Activated gamma-delta T cell (primary cell): ENCODE data around the gene TSHB.

ENCODE experiments used
- DNase-seq: peaks from one replicate; lab custom pipeline; 2025; lab: John Stamatoyannopoulos, UW

TSHB gene

DNA sequence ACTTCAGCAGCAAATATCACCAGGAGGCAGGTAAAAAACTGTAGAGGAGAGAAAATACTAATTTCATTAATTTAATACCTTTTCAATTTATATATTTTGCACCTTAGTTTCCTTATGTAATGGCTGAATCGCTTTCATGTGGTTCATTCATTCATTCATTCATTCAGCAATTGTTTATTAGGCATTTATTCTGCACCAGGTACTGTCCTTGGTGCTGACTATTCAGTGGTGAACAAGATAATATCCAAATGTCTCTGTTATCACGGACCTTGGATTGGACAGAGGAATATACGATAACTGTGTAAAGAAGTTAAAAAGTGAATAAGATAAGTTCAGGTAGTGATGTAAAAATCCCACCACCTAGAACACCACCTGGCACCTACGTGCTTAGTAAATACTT, 30.9 kb downstream of the TSHB start:
- DNase-seq = no peak

DNA sequence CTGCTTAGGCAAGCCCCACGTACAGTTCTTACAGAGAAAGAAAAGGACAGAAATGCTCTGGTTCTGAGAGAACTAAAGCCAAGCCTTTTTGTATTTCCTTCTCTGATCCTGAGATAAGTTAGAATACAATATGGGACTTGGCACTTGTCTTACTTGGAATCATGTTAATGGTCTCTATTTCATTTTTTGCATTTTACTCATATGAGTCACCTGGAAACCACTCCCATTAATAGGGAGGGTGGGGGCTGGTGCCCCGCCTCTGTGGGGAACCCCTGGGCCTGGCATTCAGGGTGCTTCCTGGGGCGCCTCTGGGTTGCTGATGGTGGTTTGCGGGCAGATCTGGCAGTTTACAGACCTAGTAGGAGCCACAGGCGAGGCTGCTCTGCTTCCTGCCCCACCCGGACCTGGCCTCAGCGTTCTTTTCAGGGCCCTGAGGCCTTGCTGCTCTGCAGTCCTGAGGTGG, 32.9 kb downstream of the TSHB start:
- DNase-seq = peak; percentile 76

DNA sequence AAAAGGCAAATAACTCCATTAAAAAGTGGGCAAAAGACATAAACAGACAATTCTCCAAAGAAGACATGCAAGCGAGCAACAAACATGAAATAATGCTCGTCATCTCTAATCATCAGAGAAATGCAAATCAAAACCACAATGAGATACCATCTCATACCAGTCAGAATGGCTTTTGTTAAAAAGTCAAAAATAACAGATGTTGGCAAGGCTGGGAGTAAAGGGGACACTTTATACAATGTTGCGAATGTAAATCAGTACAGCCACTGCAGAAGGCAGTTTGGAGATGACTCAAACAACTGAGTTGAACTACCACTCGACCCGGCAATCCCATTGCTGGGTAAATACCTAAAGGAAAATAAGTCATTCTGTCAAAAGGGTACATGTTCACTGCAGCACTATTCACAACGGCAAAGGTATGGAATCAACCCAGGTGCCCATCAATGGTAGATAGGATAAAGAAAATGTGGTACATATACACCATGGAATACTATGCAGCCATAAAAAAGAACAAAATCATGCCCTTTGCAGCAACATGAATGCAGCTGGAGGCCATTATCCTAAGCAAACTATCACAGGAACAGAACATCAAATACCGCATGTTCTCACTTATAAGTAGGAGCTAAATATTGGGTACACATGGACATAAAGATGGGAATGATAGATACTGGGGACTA, 33.7 kb downstream of the TSHB start:
- no peak for DNase-seq

- DNase-seq = no peak
Measured at GRCh38 chr1:115064461-115064860, 34.8 kb downstream of the TSHB start.

- no peak for DNase-seq
Measured at GRCh38 chr1:115065021-115065420, 35.4 kb downstream of the TSHB start.

DNA sequence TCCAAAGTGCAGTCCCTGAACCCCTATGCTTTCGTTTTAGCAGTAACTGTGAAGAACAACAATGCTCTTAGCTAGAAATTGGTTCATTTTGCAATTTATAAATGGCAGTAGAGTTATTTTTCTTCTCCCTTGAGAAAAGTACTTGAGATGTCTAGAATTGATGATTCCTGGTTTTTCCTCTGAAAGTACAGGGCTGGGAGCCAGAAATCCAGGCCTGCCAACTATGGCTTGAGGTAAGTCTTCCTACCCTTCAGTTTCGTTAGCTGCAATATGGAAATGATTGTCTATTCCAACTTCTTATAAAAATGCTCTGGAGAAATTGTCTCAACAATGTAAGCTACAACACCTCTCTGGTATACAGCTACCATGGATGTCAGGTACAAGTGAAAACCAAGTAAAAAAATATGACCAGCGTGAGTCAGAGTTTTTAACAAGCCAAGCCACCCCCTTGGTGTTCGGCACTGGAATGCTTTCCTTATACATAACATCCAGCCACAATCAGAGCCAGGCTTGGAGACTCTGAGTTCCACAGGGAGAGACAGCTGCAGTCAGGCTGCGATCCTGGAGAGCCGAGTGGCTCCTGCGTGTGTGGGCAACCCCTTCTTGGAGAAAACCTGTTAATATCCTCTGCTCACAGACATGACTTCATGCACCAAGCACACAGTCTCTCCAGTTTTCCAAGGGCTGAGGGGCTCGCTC, 37.7 kb downstream of the TSHB start:
- no peak for DNase-seq

DNA sequence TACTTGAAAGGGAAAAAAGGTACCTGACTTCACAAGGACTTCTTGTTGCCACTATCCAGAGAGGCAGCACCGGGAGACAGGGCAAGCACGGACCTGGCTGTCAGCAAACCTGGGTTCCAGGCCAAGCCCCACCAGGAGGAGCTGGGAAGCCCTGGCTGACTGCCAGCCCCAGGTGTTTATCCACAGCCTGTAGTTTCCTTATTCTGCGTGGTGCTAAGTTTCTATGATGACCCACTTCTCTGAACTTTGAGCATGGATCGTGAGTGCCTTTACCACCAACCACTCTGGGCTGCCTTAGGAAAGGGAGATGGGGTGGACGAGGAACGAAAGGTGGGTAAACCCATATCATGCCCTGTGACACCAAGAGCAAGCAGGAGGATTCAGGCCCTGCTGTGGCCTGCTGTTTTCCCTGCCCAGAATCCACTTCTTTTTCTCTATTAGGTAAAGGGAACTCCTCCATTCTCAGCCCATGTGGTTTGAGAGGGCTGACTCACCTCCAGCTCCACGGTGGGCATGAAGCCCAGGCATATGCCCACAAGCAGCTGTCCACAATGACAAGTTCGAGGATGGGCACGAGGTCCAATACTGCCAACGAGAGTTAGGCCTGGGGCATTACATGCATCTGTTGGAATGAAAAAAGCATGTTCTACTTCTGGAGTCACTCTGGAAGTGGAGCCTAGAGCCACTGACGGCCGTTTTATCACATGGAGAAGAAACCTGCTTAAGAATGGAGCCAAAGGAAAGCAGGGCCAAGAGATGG, 39.4 kb downstream of the TSHB start:
- DNase-seq = no peak

DNA sequence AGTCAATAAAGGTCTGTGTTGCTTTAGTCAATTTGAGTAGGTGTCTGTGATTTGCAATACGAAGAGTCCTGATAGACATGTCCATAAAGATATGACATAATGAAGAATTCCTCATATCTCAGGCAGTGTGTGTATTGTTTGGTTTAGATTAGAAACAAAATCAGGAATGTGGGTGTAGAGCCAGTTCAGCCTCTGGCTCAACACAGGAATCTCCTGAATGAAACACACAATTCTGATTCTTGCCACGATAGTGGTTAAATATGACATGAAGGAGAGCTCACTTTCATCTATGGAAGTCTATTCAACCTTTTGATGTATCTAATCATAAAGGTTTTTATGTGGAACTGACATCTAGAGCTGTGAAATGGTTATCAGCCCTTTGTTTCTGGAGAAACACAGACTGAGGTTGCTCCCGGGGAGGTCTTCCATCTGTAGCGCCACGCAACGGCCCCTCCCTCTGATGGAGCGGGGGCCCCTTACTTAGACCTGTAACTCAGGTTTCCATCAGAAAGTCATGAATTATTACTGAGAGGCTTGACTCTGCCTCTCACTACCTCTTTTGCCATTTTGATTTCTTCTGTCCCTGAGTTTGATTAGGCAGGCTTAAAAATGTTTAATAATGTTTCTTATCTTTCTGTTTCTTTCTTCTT, 40.2 kb downstream of the TSHB start:
- DNase-seq = no peak

GRCh38 chr1:115071012-115071664, 41.5 kb downstream of the TSHB start:
- DNase-seq = no peak

DNA sequence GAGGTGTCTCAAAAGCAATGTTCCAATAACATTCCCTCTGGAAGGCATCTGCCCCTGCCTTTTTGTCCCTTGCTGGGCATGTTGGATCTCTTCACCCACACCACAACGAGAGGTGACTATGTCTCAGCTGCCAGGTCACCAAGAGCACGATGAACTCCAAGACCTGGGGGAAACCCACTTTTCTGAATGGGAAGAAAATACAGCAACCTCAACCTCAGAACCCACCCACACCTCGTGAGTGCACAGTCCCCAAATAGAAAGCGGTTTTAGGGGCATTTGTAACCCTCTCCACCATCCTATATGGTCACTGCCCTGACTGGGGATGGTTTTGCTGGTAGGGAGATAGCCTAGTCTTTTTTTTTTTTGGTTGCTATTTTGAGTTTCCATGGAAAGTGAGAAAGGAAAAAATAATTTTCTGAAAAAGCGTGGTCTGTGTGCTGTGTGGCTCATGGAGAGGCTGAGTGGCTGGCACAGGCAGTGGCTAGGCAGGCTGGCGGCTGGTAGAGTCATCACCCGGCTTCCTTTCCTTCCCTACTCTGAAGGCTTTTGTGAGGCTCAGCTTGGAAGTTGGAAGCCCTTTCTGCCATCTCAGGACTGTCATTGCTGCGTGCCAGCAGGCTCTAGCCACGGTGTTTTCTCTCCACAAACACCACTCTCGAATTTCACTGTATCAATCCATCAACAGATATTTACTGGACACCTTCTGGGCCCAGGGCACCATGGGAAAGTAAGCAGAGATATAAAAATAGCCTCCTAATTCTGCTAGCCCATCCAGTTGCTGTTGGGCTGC, 43.9 kb downstream of the TSHB start:
- no peak for DNase-seq

DNA sequence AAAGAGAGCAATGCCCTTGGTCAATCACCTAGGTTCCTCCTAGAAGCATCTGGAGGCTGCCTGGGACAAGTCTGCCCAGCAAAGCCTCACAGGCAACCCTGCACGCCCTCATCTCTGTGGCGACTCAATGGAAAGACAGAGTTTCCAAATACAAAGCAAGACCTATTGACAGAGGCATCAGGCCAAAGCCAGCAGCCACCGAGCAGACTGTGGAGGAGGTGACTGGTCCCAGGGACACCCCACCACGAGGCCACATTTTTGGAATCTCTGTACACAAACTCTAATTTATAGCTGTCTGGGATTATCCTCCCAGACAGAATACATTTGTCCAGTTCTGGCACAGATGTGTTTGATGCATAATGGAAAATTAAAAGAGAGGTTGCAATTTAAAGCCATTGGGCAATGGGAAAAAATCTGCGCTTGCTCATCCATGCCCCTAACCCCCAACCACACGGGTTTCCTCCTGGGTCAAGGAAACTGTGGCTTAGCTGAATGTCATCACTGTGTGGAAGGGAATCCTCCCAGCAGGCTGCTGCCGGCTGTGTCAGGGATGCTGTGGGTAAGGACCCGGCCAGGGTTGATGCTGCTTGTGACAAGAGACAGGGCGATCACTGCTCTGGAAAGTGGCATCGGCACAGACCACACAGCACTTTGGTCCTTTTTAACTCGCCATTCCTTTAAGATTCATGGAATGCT, 45.4 kb downstream of the TSHB start:
- DNase-seq = no peak

GRCh38 chr1:115076384-115076915, 46.8 kb downstream of the TSHB start:
- DNase-seq = no peak

DNA sequence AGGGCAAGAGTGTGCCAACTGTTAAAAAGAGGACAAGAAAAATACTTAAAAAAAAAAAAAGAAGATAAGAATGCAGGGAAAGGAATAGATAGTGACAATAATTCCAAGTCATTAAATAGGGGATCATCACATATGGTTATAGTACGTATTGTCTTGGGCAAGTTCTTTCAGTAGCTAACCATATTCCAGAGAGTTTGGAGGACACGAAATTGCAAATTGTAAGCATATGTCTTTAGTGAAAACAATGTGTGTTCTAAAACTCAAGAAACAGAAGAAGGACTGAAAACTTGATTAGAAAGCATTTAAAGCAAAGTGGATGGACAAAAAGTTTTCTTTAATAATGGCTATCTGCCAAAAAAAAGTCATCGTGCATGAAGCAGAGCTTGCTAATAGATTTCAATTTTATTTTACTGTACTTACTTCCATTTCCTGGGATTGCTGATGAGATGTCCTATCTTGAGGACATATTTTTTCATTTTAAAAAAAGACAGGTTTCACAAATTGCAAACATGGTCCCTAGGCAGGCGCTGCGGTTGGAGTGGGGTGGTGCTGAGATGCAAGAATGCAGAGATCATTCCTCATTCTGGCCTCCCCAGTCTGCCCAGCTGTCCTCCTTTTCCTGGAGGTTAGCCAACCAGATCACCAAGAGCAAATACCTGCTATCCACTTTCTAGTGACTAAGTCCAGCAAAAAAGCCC, 47.8 kb downstream of the TSHB start:
- DNase-seq = no peak

GRCh38 chr1:115077984-115078330, 48.3 kb downstream of the TSHB start:
- DNase-seq = no peak

DNA sequence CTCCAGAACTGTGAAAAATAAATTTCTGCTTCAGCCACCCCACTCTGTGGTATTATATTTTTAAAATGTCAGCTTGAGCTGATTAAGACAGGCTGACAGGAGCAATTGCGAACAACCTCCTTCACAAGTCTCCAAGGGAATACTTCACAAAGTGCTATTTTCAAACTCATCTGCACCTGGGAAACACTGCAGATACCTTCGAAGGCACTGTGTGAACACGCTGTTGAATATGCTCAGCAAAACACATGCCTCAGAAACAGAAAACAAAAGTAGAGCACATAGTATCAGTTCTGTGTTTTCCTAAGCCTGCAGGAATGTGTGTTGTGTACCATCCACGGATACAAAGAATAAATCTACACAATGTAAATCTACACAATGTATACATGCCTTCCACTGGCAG, 49.1 kb downstream of the TSHB start:
- no peak for DNase-seq

GRCh38 chr1:115082949-115083348, 53.3 kb downstream of the TSHB start:
- no peak for DNase-seq
